GM10248 (cell line): Measurements from ENCODE around the gene SLC9A8.

Experiments
- CTCF ChIA-PET: fragments of 300-600 bp; sonication (Branson Sonifier 250); formaldehyde crosslinking; extraction: SDS; loops from one replicate; lab custom pipeline; 2021; ENCODE audit warnings: antibody characterized with exemption; lab: Yijun Ruan, JAX
- POLR2A ChIA-PET: fragments of 350-650 bp; sonication (Branson Sonifier 250); formaldehyde crosslinking; extraction: SDS; loops from one replicate; lab custom pipeline; 2020; ENCODE audit warnings: antibody characterized with exemption; lab: Yijun Ruan, JAX
- DNase-seq: peaks from one replicate; pipeline ENCODE4 v3.0.0; 2012; ENCODE audit errors: extremely low spot score
- CTCF ChIP-seq: IDR thresholded peaks from 2 replicates; pipeline ENCODE4 v1.5.1; 2012; ENCODE audit warnings: mild to moderate bottlenecking, low read depth; ENCODE audit errors: extremely low read depth, missing control alignments, control extremely low read depth

The SLC9A8 gene

GRCh38 chr20:49843770-49844380 lies 31.2 kb downstream of the SLC9A8 start:
- no peak for TF ChIP-seq CTCF
- ChIA-PET POLR2A (no interaction called here), CTCF (interaction anchor here (3.6 to 5.7 kb wide), 3 partner anchors 15 to 235 kb away, joined by 24 to 72 read pairs (median 48); no protein-coding TSS in a partner anchor)
- no peak for DNase-seq

GRCh38 chr20:49845060-49845459 lies 32.4 kb downstream of the SLC9A8 start:
- DNase-seq, result no peak
- CTCF ChIA-PET, result interaction anchor here (0.8 to 5.7 kb wide), 25 partner anchors 9 to 302 kb away, joined by 3 to 72 read pairs (median 5); partner anchors contain the start of gene SLC9A8
- POLR2A ChIA-PET, result no interaction called here
- no peak for TF ChIP-seq CTCF

GRCh38 chr20:49846206-49846807 lies 33.7 kb downstream of the SLC9A8 start:
- POLR2A ChIA-PET, result no interaction called here
- peak; percentile 71 for DNase-seq
- TF ChIP-seq CTCF, result peak; percentile 46
- CTCF ChIA-PET, result interaction anchor here (0.7 to 5.7 kb wide), 44 partner anchors 9 to 503 kb away, joined by 3 to 72 read pairs (median 4); partner anchors contain the start of genes B4GALT5 and SLC9A8

- ChIA-PET POLR2A (no interaction called here), CTCF (interaction anchor here (1.2 to 3.5 kb wide), 3 partner anchors 10 to 241 kb away, joined by 3 to 22 read pairs (median 5); no protein-coding TSS in a partner anchor)
- TF ChIP-seq CTCF, result no peak
- no peak for DNase-seq
Observed at GRCh38 chr20:49850463-49851230, 38.0 kb downstream of the SLC9A8 start.

- CTCF ChIA-PET, result no interaction called here
- DNase-seq, result no peak
- TF ChIP-seq CTCF, result no peak
- POLR2A ChIA-PET, result no interaction called here
Observed at GRCh38 chr20:49851231-49851705, 38.6 kb downstream of the SLC9A8 start.

- ChIA-PET POLR2A (no interaction called here), CTCF (no interaction called here)
- no peak for TF ChIP-seq CTCF
- no peak for DNase-seq
Observed at GRCh38 chr20:49851991-49852390, 39.4 kb downstream of the SLC9A8 start.
